Esophagus muscularis mucosa (tissue), 4 donors: ENCODE results near the gene ADAMTSL1.

Experiments
- CTCF ChIP-seq, 3 experiments: fragments of 200-600 bp in 2 of 3; fragments of 450-650 bp in 1 of 3; sonication (generic) in 2 of 3; IDR thresholded peaks; one replicate each; pipeline ENCODE4 v1.5.1; 2017 to 2019; ENCODE audit warnings: antibody characterized with exemption in 3 of 3, mild to moderate bottlenecking in 2 of 3, moderate library complexity in 1 of 3
- EP300 ChIP-seq: sonication (generic); formaldehyde crosslinking; IDR thresholded peaks from one replicate; pipeline ENCODE4 v1.6.1; 2017; ENCODE audit warnings: antibody characterized with exemption
- POLR2A ChIP-seq: fragments of 450-650 bp; IDR thresholded peaks from one replicate; pipeline ENCODE4 v1.6.1; 2017; ENCODE audit warnings: antibody characterized with exemption, moderate library complexity, mild to moderate bottlenecking, low read depth
- POLR2AphosphoS5 ChIP-seq, 2 donors: sonication (generic); formaldehyde crosslinking; IDR thresholded peaks; one replicate each; pipeline ENCODE4 v1.6.1; 2017; ENCODE audit warnings: antibody characterized with exemption in 2 of 2

GRCh38 chr9:18889550-18889949, 415.6 kb downstream of the ADAMTSL1 start:
- TF ChIP-seq CTCF (IDR thresholded peaks at IDR 0.05) (no peak), POLR2A (no peak), POLR2AphosphoS5 (IDR thresholded peaks at IDR 0.05) (no peak), EP300 (no peak)
